ENCODE measurements around the gene SLC66A3.
A peak's percentile ranks its signal among the peaks of the same experiment; 100 is the strongest.

Gene SLC66A3

DNA sequence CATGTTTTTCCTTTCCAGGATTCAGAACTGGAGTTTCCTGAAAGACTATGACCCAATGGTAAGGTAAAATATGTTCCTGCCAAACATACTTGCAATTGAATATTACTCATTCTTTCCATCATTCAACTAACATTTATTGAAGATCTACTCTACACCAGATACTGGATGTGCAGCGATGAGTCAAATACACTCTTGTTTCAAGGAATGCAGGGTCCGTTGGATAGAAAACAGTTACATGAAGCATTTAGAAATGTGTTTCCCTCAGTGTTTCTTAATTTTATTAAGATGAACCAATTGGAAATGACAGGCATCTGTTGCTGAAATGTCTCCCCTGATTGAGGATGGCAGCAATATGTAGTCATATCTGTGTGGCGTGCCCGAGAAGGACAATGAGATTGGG, 14.8 kb upstream of the SLC66A3 start:
- DNase-seq: no peak

DNA sequence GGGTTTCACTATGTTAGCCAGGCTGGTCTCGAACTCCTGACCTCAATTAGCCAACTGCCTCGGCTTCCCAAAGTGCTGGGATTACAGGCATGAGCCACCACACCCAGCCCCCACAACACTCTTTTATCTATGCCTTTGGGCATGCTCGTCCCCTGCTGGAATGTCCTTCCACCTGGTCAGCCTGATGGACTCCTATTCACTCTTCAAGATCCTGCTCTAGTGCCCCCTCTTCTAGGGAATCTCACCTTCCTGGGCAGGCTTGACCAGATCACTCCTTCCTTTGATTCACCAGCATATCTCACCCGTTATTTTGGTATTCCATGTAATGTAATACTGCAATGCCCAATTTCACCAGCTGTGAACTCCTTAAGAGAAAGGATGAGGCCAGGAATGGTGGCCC, 13.9 kb upstream of the SLC66A3 start:
- no peak for DNase-seq

GRCh38 chr2:11142330-11142729, 12.9 kb upstream of the SLC66A3 start:
- no peak for DNase-seq

- DNase-seq: no peak
Measured at GRCh38 chr2:11142987-11143386, 12.3 kb upstream of the SLC66A3 start.

GRCh38 chr2:11144077-11144737, 11.1 kb upstream of the SLC66A3 start:
- no peak for DNase-seq

DNA sequence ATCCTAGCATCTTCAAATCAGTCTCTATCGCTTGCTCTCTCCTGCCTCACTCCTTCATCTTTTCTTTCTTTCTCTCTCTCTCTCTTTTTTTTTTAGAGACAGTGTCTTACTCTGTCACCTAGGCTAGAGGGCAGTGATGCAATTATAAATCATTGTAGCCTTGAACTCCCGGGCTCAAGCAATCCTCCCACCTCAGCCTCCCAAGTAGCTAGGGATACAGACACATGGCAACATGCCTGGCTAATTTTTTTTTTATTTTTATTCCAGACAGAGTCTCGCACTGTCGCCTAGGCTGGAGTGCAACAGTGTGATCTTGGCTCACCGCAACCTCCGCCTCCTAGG, 10.6 kb upstream of the SLC66A3 start:
- DNase-seq: no peak

- peak; percentile 9 for DNase-seq
Measured at GRCh38 chr2:11145350-11145749, 9.9 kb upstream of the SLC66A3 start.

DNA sequence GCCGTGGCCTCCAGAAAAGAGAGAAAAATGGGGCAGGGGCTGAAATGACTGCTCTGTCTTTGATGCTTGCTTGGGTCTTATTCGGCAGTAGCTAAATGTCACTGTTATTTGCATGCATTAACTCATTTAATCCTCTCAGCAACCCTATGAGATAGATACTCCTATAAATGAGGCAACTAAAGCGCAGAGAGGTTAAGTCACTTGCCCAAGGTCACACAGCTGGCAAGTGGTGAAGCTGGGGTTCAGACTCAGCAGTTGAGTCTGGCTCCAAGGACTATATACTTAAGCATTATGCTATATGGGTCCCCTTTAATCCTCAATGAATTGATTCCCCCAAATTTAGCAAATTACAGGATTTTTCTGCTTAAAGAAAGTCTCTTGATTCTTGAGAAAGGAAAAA, 9.2 kb upstream of the SLC66A3 start:
- DNase-seq: no peak

- no peak for DNase-seq
Measured at GRCh38 chr2:11147263-11147662, 8.0 kb upstream of the SLC66A3 start.

- no peak for DNase-seq
Measured at GRCh38 chr2:11152591-11152990, 2.7 kb upstream of the SLC66A3 start.

DNA sequence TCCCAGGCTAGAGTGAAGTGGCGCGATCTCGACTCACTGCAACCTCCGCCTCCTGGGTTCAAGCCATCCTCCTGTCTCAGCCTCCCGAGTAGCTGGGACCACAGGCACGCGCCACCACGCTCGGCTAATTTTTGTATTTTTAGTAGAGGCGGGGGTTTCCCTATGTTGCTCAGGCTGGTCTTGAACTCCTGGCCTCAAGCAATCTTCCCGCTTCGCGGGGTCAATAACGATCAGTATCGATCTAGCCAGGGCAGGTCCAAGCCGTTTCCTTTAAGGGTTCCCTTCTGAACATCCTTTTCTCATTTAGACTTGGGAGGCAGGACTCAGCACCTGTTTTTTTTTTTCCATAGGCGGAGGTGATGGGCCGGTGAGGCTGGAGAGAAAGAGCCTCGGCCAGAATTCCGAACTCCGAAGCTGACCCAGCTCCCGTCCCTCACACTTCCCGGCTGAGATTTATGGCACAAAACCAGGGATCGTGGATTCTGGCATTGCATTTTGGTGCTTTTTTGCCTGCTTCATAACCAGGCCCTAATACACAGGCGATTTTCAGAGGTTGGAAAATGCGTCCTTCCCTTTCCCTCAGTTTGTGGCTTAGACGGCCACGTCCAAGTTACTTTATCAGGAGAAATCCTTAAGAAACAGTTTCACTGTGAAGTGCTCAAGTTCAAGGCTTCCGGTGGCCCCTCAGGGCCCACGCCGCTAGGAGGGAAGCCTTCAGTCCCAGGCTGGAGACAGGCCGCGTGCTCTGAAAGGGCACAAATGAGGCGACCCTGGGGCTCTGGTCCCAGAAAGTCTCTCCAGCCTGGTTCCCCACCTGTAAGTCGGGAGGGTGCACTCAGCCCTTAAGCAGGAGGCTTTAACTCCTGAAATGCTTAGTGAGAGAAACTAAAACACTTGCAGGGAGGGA, 998 bp upstream of the SLC66A3 start:
- DNase-seq: no peak

DNA sequence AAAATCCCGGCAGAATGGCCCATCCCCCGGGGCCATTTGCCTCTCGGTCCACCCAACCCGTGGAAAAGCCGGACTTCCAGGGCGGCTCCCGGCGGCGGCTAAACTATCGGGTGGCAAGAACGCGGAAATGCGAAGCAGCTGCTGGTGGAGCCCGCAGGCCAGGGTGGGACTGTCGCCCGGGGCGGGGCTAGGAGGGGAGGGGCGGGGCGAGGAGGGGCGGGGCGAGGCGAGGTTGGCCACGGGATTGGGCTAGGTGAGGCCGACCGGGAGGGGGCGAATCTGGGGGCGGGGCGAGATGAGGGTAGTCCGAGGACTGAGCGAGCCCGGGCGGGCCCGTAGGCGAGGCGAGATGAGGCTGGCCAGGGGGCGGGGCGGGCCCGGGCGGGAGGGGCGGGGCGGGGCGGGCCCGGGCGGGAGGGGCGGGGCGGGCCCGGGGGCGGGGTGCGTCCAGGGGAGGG, 315 bp upstream of the SLC66A3 start:
- DNase-seq: peak; percentile 80

DNA sequence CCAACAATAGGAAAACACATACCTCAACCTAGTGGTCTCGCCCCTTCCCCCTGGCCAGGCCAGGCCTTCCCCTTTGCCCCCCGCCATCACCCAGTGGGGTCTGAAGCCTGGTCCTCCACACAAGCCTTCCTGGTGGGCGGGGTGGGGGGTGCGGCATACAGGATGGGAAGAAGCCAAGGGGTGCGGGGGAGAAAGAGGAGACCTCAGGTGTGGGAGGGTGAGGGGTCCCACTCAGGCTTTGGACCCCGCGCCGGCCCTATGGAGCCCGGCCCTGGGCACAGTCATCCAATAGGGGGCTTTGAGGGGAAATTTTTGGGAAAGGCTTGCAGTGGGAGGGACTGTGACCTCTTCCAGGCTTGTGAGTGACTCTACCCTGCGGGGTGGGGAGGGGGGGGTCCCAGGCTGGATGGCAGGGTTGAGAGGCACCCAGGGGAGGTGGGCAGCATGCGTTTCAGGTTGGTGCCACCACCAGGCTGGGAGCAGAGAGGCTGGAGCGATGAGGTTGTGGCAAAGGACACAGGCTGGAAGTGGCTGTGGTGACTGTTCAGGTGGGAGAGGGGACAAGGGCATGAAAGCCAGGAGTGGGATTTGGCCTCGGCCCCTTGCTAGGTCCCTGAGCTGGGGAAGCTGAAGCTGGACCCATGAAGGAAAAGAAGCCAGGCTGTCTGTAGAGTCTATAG, 1.3 kb downstream of the SLC66A3 start:
- no peak for DNase-seq

GRCh38 chr2:11157296-11157695, 2.0 kb downstream of the SLC66A3 start:
- DNase-seq: no peak

DNA sequence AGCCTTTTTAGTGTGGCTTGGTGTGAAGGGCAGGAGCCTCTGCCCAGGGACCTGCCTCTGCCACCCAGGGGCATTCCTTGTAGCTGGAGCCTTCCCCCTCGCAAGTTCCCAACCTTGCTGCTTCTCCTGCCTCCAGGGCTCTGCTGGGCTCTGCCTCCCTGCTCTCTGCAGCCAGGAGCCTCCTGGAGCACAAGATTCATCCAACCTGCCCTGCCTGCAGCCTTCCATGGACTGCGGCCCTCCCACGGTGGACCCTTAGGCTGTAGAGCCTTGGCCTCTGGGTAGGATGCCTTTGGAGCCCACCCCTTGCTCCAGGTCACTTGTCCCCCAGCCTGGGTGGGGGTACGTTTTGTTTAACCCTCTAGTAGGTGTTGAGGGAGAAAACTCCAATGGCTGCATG, 2.5 kb downstream of the SLC66A3 start:
- no peak for DNase-seq

DNA sequence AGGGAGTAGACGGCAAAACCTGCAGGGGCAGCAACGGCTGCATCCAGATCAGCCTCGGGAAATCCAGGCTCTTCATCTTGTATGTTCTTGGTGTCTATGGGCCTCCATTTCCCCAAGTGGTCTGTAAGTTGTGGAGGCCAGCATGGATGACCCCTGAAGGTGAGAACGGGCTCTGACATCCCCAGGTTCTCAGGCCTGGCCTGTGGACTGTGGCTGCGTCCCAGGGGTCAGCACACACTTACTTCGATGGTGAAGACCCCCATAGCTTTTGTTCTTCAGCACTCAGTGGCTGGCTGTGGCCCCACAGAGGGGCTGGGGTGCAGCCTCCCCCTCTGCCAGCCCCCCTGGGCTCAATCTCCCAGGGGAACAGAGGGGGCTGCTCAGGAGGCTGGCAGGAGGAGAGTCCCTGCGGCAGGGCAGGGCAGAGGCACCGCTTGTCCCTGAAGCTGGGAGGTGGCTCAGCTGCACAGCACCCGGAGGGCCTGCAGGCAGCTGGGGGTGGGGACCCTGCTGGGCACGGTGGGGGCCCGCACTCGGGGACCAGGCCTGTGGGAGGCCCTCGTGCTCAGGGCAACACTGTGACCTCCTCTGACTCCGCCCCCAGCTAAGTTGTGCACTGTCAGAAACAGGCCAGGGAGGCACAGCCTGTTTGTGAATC, 3.8 kb downstream of the SLC66A3 start:
- DNase-seq: no peak

GRCh38 chr2:11159574-11160170, 4.4 kb downstream of the SLC66A3 start:
- DNase-seq: no peak

DNA sequence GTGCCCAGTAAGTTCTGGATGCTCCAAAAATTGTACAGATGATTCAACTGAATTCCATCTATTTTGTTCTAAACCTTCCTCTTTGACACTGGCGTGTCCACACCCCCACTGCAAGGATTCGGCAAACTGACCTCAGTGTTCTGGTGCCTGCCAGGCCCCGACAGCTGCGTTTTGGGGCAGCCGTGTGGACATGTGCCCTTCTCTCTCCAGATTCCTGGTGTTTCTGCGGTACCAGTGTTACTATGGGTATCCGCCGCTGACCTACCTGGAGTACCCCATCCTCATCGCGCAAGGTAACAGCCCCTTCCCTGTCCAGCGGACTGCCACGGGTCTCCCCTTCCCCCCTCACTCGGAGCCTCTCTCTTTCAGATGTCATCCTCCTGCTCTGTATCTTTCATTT, 5.0 kb downstream of the SLC66A3 start:
- no peak for DNase-seq

- no peak for DNase-seq
Measured at GRCh38 chr2:11160731-11161455, 5.6 kb downstream of the SLC66A3 start.

- DNase-seq: no peak
Measured at GRCh38 chr2:11161747-11162146, 6.5 kb downstream of the SLC66A3 start.

DNA sequence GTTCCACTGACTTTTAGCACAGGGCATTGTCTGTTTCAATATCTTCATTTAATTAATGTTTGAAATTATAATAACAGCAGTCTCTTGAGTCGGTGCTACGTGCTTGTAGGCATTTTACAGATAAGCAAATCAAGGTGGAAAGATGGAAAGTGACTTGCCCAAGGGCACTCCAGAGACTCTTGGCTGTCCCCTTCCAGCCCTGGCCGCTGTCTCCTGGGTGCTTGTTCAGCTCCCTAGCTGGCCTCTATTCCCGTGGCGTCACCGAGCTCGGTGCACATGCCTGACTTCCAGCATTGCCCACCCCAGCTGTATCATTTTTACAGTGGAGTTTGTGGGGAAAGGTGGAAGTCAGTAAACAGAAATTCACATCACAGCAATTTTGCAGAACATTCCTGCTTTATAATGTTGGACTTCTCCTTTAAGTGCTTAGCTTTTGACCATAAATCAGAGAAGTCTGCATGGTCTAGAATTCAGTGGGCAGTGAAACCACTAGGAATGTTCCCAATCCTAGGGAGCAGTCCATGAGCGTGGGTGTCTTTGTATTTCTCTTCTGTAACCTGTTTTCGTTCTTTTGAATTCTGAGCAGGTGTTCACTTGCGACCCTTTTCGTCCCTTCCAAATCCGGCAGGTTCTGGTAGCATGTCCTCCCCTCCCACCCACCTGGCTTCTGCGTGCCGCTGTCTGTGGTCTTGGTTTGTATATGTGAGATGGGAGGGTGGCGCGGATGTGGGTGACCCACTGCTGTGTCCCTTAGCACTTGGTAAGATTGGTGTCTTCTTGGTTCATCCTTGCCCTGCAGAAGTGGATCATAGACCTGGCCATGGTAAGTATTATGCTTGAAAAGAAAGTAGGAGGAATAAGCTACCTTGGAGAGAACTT, 8.4 kb downstream of the SLC66A3 start:
- no peak for DNase-seq

All from GF-D8 (cell line).